GM12892 (cell line): ENCODE data around the gene OR13C8.
A peak's percentile ranks its signal among the peaks of the same experiment; 100 is the strongest.
"Not testable (repeated sequence)": the region's sequence is repeated elsewhere in the genome, so short reads cannot be mapped to it uniquely, and the experiment has no call there.

Experiments used
- DNase-seq: peaks from one replicate; pipeline ENCODE4 v3.0.0; 2011; ENCODE audit not compliant: insufficient read length
- FAIRE-seq: peaks from 2 replicates; lab custom pipeline; 2011; peaks lifted over from hg19 to GRCh38; lab: Jason Lieb, UNC
- POLR2A ChIP-seq: IDR thresholded peaks from 2 replicates; pipeline ENCODE4 v1.6.1; 2011; ENCODE audit warnings: low read depth, low read length, control low read depth
- POLR2AphosphoS5 ChIP-seq: IDR thresholded peaks from 2 replicates; pipeline ENCODE4 v1.6.1; 2011; ENCODE audit warnings: low read depth, low read length, control low read depth
- TAF1 ChIP-seq: IDR thresholded peaks from 2 replicates; pipeline ENCODE4 v1.6.1; 2011; ENCODE audit warnings: low read depth, mild to moderate bottlenecking, control low read depth, low read length, borderline replicate concordance

OR13C8 gene

GRCh38 chr9:104577263-104577662 is 8.3 kb downstream of the OR13C8 start:
- no peak for TF ChIP-seq POLR2A
- no peak for DNase-seq
- no peak for FAIRE-seq

GRCh38 chr9:104580562-104580961 is 11.6 kb downstream of the OR13C8 start:
- FAIRE-seq, result no peak
- no peak for DNase-seq
- TF ChIP-seq POLR2A, result no peak
- no peak for TF ChIP-seq TAF1
- no peak for TF ChIP-seq POLR2AphosphoS5

GRCh38 chr9:104586496-104587180 is 17.7 kb downstream of the OR13C8 start:
- FAIRE-seq, result no peak
- TF ChIP-seq POLR2AphosphoS5 (no peak), TAF1 (no peak), POLR2A (no peak)
- no peak for DNase-seq

- FAIRE-seq (no peak), DNase-seq (no peak)
- no peak for TF ChIP-seq POLR2A
- TF ChIP-seq POLR2AphosphoS5, result no peak
- no peak for TF ChIP-seq TAF1
Observed at GRCh38 chr9:104589626-104590025, 20.7 kb downstream of the OR13C8 start.

GRCh38 chr9:104598749-104599148 is 29.8 kb downstream of the OR13C8 start:
- peak; percentile 40 for FAIRE-seq

GRCh38 chr9:104599313-104599712 is 30.3 kb downstream of the OR13C8 start, which contains the start of gene OR13C5:
Gene OR13C5 (minus strand): TSS chr9:104599413. CDS start chr9:104599413, 0 bp downstream.
- not testable (repeated sequence) for DNase-seq, FAIRE-seq

More at GRCh38 chr9:104598749-104599148, 29.8 kb downstream of the OR13C8 start:
- DNase-seq, result not testable (repeated sequence)

GRCh38 chr9:104604801-104605200 is 35.8 kb downstream of the OR13C8 start:
- DNase-seq (no peak), FAIRE-seq (no peak)
- TF ChIP-seq POLR2AphosphoS5, result no peak
- no peak for TF ChIP-seq POLR2A
- TF ChIP-seq TAF1, result no peak

GRCh38 chr9:104605527-104605926 is 36.6 kb downstream of the OR13C8 start, which contains the start of gene OR13C2:
Gene OR13C2 (minus strand): TSS chr9:104605627. CDS start chr9:104605627, 0 bp downstream.
- not testable (repeated sequence) for FAIRE-seq, DNase-seq

- TF ChIP-seq POLR2A (no peak), POLR2AphosphoS5 (no peak), TAF1 (no peak)
- no peak for FAIRE-seq
- no peak for DNase-seq
Observed at GRCh38 chr9:104606152-104606551, 37.2 kb downstream of the OR13C8 start.

- DNase-seq (no peak), FAIRE-seq (no peak)
- TF ChIP-seq TAF1, result no peak
Observed at GRCh38 chr9:104608336-104608735, 39.4 kb downstream of the OR13C8 start.

- DNase-seq (no peak), FAIRE-seq (no peak)
- no peak for TF ChIP-seq POLR2A
Observed at GRCh38 chr9:104611213-104611612, 42.2 kb downstream of the OR13C8 start.

- FAIRE-seq (no peak), DNase-seq (no peak)
Observed at GRCh38 chr9:104617418-104617817, 48.5 kb downstream of the OR13C8 start.

GRCh38 chr9:104618104-104618503 is 49.1 kb downstream of the OR13C8 start, which contains the start of gene OR13C9:
Gene OR13C9 (minus strand): TSS chr9:104618204. CDS start chr9:104618204, 0 bp downstream.
- FAIRE-seq (no peak), DNase-seq (no peak)
- TF ChIP-seq POLR2A, result no peak
- no peak for TF ChIP-seq POLR2AphosphoS5
- no peak for TF ChIP-seq TAF1

More at GRCh38 chr9:104617418-104617817, 48.5 kb downstream of the OR13C8 start:
- TF ChIP-seq POLR2A (no peak), POLR2AphosphoS5 (no peak), TAF1 (no peak)
